NCI-H2029 treated with DMSO at 0.1 percent for 48 hours (cell line): ENCODE data around the gene PSEN1.

Experiments used
- DNase-seq: peaks from one replicate; lab custom pipeline; 2025; lab: John Stamatoyannopoulos, UW

Gene PSEN1

GRCh38 chr14:73136387-73137225 lies at the start of gene PSEN1:
PSEN1 (plus strand) TSS chr14:73136507; CDS start chr14:73148020, 11,513 bp downstream.
- peak; percentile 41 for DNase-seq

- DNase-seq, result no peak
Measured at GRCh38 chr14:73091044-73091443, 45.3 kb upstream of the PSEN1 start.

GRCh38 chr14:73097421-73097820 lies 38.9 kb upstream of the PSEN1 start:
- no peak for DNase-seq

GRCh38 chr14:73100334-73100733 lies 36.0 kb upstream of the PSEN1 start:
- DNase-seq, result no peak

GRCh38 chr14:73102806-73103497 lies 33.4 kb upstream of the PSEN1 start:
- no peak for DNase-seq

- DNase-seq, result no peak
Measured at GRCh38 chr14:73105050-73105449, 31.3 kb upstream of the PSEN1 start.

- DNase-seq, result no peak
Measured at GRCh38 chr14:73105727-73106126, 30.6 kb upstream of the PSEN1 start.

GRCh38 chr14:73116079-73116665 lies 20.1 kb upstream of the PSEN1 start:
- no peak for DNase-seq

GRCh38 chr14:73124180-73124894 lies 12.0 kb upstream of the PSEN1 start:
- no peak for DNase-seq

GRCh38 chr14:73125169-73125588 lies 11.1 kb upstream of the PSEN1 start:
- DNase-seq, result no peak

- DNase-seq, result no peak
Measured at GRCh38 chr14:73125746-73126145, 10.6 kb upstream of the PSEN1 start.

- no peak for DNase-seq
Measured at GRCh38 chr14:73133795-73134194, 2.5 kb upstream of the PSEN1 start.

- DNase-seq, result no peak
Measured at GRCh38 chr14:73136085-73136386, 271 bp upstream of the PSEN1 start.

- no peak for DNase-seq
Measured at GRCh38 chr14:73140811-73141323, 4.6 kb downstream of the PSEN1 start.

GRCh38 chr14:73142216-73142615 lies 5.9 kb downstream of the PSEN1 start:
- DNase-seq, result no peak

- no peak for DNase-seq
Measured at GRCh38 chr14:73143003-73143402, 6.7 kb downstream of the PSEN1 start.

- DNase-seq, result no peak
Measured at GRCh38 chr14:73143617-73144016, 7.3 kb downstream of the PSEN1 start.

GRCh38 chr14:73145371-73145770 lies 9.1 kb downstream of the PSEN1 start:
- no peak for DNase-seq

- no peak for DNase-seq
Measured at GRCh38 chr14:73146111-73146510, 9.8 kb downstream of the PSEN1 start.

- DNase-seq, result no peak
Measured at GRCh38 chr14:73149753-73150152, 13.4 kb downstream of the PSEN1 start.

GRCh38 chr14:73153272-73153671 lies 17.0 kb downstream of the PSEN1 start:
- DNase-seq, result no peak

- DNase-seq, result no peak
Measured at GRCh38 chr14:73162251-73162650, 25.9 kb downstream of the PSEN1 start.
